ENCODE results near the gene SMG9.

SMG9 gene

DNA sequence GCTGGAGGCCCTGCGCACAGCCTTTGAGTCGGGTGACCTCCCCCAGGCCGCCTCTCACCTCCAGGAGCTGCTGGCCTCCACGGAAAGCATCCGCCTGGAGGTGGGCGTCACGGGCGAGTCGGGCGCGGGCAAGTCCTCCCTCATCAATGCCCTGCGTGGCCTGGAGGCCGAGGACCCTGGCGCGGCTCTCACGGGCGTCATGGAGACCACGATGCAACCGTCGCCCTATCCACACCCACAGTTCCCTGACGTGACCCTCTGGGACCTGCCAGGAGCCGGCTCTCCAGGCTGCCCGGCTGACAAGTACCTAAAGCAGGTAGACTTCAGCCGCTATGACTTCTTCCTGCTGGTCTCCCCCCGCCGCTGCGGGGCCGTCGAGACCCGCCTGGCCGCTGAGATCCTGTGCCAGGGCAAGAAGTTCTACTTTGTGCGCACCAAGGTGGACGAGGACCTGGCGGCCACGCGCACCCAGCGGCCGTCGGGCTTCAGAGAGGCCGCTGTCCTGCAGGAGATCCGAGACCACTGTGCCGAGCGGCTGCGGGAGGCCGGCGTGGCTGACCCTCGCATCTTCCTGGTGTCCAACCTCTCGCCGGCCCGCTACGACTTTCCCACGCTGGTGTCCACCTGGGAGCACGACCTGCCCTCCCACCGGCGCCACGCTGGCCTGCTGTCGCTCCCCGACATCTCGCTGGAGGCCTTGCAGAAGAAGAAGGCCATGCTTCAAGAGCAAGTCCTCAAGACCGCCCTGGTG, 36.0 kb downstream of the SMG9 start:
- no peaks in the 10 kb centered on the region for H3K36me3 ChIP-seq
- H3K4me3 ChIP-seq (ENCODE audit: low read depth, low read length): no peak overlapping the region
- H3K27me3 ChIP-seq (ENCODE audit: insufficient read depth, low read depth, severe bottlenecking): no peaks in the 10 kb centered on the region
- TF ChIP-seq, protein P1, sequence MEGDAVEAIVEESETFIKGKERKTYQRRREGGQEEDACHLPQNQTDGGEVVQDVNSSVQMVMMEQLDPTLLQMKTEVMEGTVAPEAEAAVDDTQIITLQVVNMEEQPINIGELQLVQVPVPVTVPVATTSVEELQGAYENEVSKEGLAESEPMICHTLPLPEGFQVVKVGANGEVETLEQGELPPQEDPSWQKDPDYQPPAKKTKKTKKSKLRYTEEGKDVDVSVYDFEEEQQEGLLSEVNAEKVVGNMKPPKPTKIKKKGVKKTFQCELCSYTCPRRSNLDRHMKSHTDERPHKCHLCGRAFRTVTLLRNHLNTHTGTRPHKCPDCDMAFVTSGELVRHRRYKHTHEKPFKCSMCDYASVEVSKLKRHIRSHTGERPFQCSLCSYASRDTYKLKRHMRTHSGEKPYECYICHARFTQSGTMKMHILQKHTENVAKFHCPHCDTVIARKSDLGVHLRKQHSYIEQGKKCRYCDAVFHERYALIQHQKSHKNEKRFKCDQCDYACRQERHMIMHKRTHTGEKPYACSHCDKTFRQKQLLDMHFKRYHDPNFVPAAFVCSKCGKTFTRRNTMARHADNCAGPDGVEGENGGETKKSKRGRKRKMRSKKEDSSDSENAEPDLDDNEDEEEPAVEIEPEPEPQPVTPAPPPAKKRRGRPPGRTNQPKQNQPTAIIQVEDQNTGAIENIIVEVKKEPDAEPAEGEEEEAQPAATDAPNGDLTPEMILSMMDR (IDR thresholded peaks at IDR 0.05; ENCODE audit: low read depth, low read length): no peak
- no peaks in the 10 kb centered on the region for H3K9me3 ChIP-seq (ENCODE audit: severe bottlenecking)
- DNase-seq: no peak
- H3K27ac ChIP-seq: no peak overlapping the region

DNA sequence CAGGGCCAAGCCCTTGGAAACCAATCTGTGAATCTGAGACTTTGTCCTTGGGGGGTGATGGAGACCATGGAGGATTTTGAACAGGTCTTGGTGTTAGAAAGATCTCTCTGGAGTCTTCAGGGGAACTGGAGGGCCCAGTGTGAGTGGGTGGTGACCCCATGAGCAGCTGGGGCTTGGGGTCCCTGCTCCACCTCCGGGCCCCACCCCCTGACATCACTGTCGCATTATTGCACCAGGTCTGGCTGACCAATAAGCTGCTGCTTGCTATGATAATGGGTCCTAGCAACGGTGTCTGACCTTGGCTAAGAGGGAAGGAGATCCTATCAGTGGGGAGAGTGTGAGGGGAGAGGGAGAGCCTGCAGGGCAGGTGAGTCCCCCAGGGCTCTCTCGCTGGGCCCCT, 39.0 kb downstream of the SMG9 start, which contains the start of gene IRGC:
Gene IRGC (plus strand): TSS at position 301 of the 400 bp plus-strand sequence. CDS start 2,483 bp downstream, outside the sequence.
- Histone ChIP-seq H3K4me3 (ENCODE audit: low read depth, low read length) (no peak within 1 kb of the TSS), H3K36me3 (no peaks in the 10 kb centered on the region), H3K9me3 (ENCODE audit: severe bottlenecking) (no peaks in the 10 kb centered on the region), H3K27ac (no peak within 1 kb of the TSS), H3K27me3 (ENCODE audit: insufficient read depth, low read depth, severe bottlenecking) (no peaks in the 10 kb centered on the region)
- TF ChIP-seq, protein P1 (IDR thresholded peaks at IDR 0.05; ENCODE audit: low read depth, low read length): no peak
- no peak for DNase-seq

DNA sequence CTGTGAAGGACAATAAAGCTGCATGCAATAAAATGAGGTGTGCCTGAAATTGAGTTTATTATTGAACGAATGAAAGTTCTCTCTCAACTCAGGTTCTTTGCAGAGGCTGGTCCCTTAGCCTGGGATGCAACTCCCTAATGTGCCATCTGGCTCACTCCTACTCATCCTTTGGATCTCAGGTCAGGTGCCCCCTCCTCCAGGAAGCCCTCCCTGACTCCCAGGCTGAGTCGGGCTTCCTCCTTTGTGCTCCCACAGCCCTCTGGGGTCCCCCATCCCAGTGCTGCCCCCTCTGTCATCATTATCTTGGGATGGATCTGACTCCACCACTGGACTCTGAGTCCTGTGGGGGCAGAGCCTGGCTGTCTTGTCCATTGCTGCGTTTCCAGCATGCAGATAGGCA, 41.6 kb downstream of the SMG9 start:
- TF ChIP-seq, protein P1 (IDR thresholded peaks at IDR 0.05; ENCODE audit: low read depth, low read length): no peak
- peaks cover 5% of the 10 kb centered on the region for H3K9me3 ChIP-seq (ENCODE audit: severe bottlenecking)

DNA sequence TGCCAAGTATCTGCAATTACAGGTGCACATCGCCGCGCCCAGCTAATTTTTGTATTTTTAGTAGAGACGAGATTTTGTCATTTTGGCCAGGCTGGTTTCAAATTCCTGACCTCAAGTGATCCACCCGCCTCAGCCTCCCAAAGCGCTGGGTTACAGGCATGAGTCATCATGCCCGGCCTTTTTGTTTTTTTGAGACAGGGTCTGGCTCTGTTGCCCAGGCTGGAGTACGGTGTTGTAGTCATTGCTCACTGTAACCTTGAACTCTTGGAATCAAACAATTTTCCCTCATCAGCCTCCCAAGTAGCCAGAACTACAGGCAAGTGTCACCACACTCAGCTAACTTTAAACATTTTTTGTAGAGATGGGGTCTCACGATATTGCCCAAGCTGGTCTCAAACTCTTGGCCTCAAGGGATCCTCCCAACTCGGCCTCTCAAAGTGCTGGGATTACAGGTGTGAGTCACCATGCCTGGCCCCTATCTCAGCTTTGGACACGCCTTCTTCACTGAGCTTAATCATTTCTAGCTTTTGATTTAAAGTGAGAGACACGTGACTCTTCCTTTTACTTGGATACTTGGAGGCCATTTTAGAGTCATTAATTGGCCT, 42.9 kb downstream of the SMG9 start:
- no peak for DNase-seq
- Histone ChIP-seq H3K27me3 (ENCODE audit: insufficient read depth, low read depth, severe bottlenecking) (no peaks in the 10 kb centered on the region), H3K9me3 (ENCODE audit: severe bottlenecking) (peaks cover 5% of the 10 kb centered on the region), H3K36me3 (no peaks in the 10 kb centered on the region), H3K4me3 (ENCODE audit: low read depth, low read length) (no peak overlapping the region), H3K27ac (no peak overlapping the region)
- TF ChIP-seq, protein P1 (IDR thresholded peaks at IDR 0.05; ENCODE audit: low read depth, low read length): no peak

More for the DNA sequence above, 41.6 kb downstream of the SMG9 start:
- no peak overlapping the region for H3K27ac ChIP-seq
- no peaks in the 10 kb centered on the region for H3K36me3 ChIP-seq
- H3K4me3 ChIP-seq (ENCODE audit: low read depth, low read length): no peak overlapping the region
- no peak for DNase-seq
- H3K27me3 ChIP-seq (ENCODE audit: insufficient read depth, low read depth, severe bottlenecking): no peaks in the 10 kb centered on the region

DNA sequence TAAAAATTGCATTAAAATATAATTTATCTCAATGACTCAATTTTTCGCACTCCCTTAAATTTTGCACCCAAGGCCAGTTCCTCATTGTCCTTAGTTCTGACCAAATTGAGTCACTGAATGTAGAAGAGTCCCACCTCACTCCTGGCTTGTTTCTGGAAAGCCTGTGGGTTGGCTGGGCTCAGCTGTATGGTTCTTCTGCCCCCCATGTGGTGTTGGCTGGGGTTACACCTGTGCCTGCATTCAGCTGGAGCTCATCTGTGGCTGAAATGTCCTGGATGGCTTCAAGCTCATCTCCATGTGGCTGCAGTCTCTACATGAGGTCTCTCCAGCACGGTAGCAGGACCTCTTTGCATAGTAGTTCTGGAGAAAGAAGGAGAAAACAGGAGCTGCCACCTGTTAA, 46.0 kb downstream of the SMG9 start:
- H3K9me3 ChIP-seq (ENCODE audit: severe bottlenecking): peaks cover 5% of the 10 kb centered on the region
- H3K27ac ChIP-seq: no peak overlapping the region

More for the DNA sequence above, 46.0 kb downstream of the SMG9 start:
- DNase-seq: no peak
- H3K4me3 ChIP-seq (ENCODE audit: low read depth, low read length): no peak overlapping the region
- no peaks in the 10 kb centered on the region for H3K27me3 ChIP-seq (ENCODE audit: insufficient read depth, low read depth, severe bottlenecking)
- TF ChIP-seq, protein P1 (IDR thresholded peaks at IDR 0.05; ENCODE audit: low read depth, low read length): no peak
- H3K36me3 ChIP-seq: no peaks in the 10 kb centered on the region
